HFFc6 (cell line): ENCODE results near the gene TMEM229B. TPM values are rescaled to one million over a fixed set of nuclear protein-coding genes. Genes with fewer than 3 reads are reported as not detected.

Experiments used
- DNase-seq: peaks from one replicate; pipeline ENCODE4 v3.0.0-alpha.2; 2018
- H3K27ac Mint-ChIP-seq: 2 replicates; pipeline ENCODE4 v1.8.0; 2020; ENCODE audit warnings: mild to moderate bottlenecking, mixed read lengths
- H3K27me3 Mint-ChIP-seq: 2 replicates; pipeline ENCODE4 v1.8.0; 2021; ENCODE audit warnings: mild to moderate bottlenecking, moderate library complexity, mixed read lengths; ENCODE audit not compliant: insufficient read depth
- H3K36me3 Mint-ChIP-seq: 2 replicates; pipeline ENCODE4 v1.8.0; 2021; ENCODE audit warnings: low read depth, mixed read lengths
- H3K4me1 Mint-ChIP-seq: 2 replicates; pipeline ENCODE4 v1.8.0; 2020; ENCODE audit warnings: low read depth, mixed read lengths
- H3K4me3 Mint-ChIP-seq: 2 replicates; pipeline ENCODE4 v1.8.0; 2020; ENCODE audit warnings: mild to moderate bottlenecking, moderate library complexity, mixed read lengths
- H3K9me3 Mint-ChIP-seq: 2 replicates; pipeline ENCODE4 v1.8.0; 2020; ENCODE audit warnings: mild to moderate bottlenecking, mixed read lengths
- CTCF ChIP-seq: fragments of 200-600 bp; sonication (generic); IDR thresholded peaks from 2 replicates; pipeline ENCODE4 v1.5.0; 2021; ENCODE audit warnings: antibody characterized with exemption, mild to moderate bottlenecking
- total RNA-seq, 6 experiments: library from RNA; stranded (reverse); fragmentation: NEBNext Ultra II Directional; extraction: Animal tissue kit (Norgen Biotek cat#: 25700); gene quantifications; 2 replicates in 1 of 6; 3 replicates in 5 of 6; pipeline ENCODE4 v1.2.3, GENCODE V29; 2021

TMEM229B gene
- total RNA-seq, 6 experiments from 2014 or later = 0.06 to 0.38 (median 0.20) TPM

- no peak for DNase-seq
- no peaks in the 10 kb centered on the region for H3K4me1 Mint-ChIP-seq
- no peaks in the 10 kb centered on the region for H3K9me3 Mint-ChIP-seq
- H3K36me3 Mint-ChIP-seq = no peaks in the 10 kb centered on the region
- peaks cover 13% of the 10 kb centered on the region for H3K27me3 Mint-ChIP-seq
- no peak for TF ChIP-seq CTCF
- no peak overlapping the region for H3K4me3 Mint-ChIP-seq
- H3K27ac Mint-ChIP-seq = no peak overlapping the region
Observed at GRCh38 chr14:67472726-67473125, 15.8 kb downstream of the TMEM229B start.

GRCh38 chr14:67469954-67470353, 18.6 kb downstream of the TMEM229B start:
- TF ChIP-seq CTCF = no peak
- DNase-seq = no peak
- no peak overlapping the region for H3K27ac Mint-ChIP-seq
- H3K9me3 Mint-ChIP-seq = no peaks in the 10 kb centered on the region
- H3K27me3 Mint-ChIP-seq = peaks cover 33% of the 10 kb centered on the region
- H3K4me1 Mint-ChIP-seq = no peaks in the 10 kb centered on the region
- H3K36me3 Mint-ChIP-seq = no peaks in the 10 kb centered on the region
- no peak overlapping the region for H3K4me3 Mint-ChIP-seq

- no peaks in the 10 kb centered on the region for H3K36me3 Mint-ChIP-seq
Observed at GRCh38 chr14:67468378-67468730, 20.2 kb downstream of the TMEM229B start.

GRCh38 chr14:67467134-67467533, 21.4 kb downstream of the TMEM229B start:
- H3K27me3 Mint-ChIP-seq = peaks cover 35% of the 10 kb centered on the region
- no peaks in the 10 kb centered on the region for H3K4me1 Mint-ChIP-seq
- no peaks in the 10 kb centered on the region for H3K36me3 Mint-ChIP-seq
- H3K9me3 Mint-ChIP-seq = no peaks in the 10 kb centered on the region
- no peak overlapping the region for H3K4me3 Mint-ChIP-seq
- no peak overlapping the region for H3K27ac Mint-ChIP-seq
- no peak for DNase-seq
- no peak for TF ChIP-seq CTCF

More at GRCh38 chr14:67468378-67468730, 20.2 kb downstream of the TMEM229B start:
- no peak overlapping the region for H3K4me3 Mint-ChIP-seq
- H3K27me3 Mint-ChIP-seq = peaks cover 37% of the 10 kb centered on the region
- H3K4me1 Mint-ChIP-seq = no peaks in the 10 kb centered on the region
- no peak for DNase-seq
- no peak for TF ChIP-seq CTCF
- no peak overlapping the region for H3K27ac Mint-ChIP-seq
- H3K9me3 Mint-ChIP-seq = no peaks in the 10 kb centered on the region

- Mint-ChIP-seq H3K4me1 (no peaks in the 10 kb centered on the region), H3K27me3 (peaks cover 50% of the 10 kb centered on the region), H3K36me3 (no peaks in the 10 kb centered on the region), H3K4me3 (no peak overlapping the region), H3K9me3 (no peaks in the 10 kb centered on the region), H3K27ac (no peak overlapping the region)
- DNase-seq = no peak
- no peak for TF ChIP-seq CTCF
Observed at GRCh38 chr14:67464879-67465278, 23.6 kb downstream of the TMEM229B start.

GRCh38 chr14:67464377-67464776, 24.1 kb downstream of the TMEM229B start:
- no peaks in the 10 kb centered on the region for H3K4me1 Mint-ChIP-seq
- no peak for TF ChIP-seq CTCF
- peaks cover 51% of the 10 kb centered on the region for H3K27me3 Mint-ChIP-seq
- no peak overlapping the region for H3K27ac Mint-ChIP-seq
- H3K9me3 Mint-ChIP-seq = no peaks in the 10 kb centered on the region
- H3K36me3 Mint-ChIP-seq = no peaks in the 10 kb centered on the region
- H3K4me3 Mint-ChIP-seq = no peak overlapping the region
- no peak for DNase-seq
